GM10266 (cell line): ENCODE data around the gene ZXDC.
A peak's percentile ranks its signal among the peaks of the same experiment; 100 is the strongest.

Experiments used
- DNase-seq: peaks from one replicate; pipeline ENCODE4 v3.0.0; 2012; ENCODE audit errors: extremely low spot score
- TF ChIP-seq, protein P1 (sequence below): IDR thresholded peaks from 2 replicates; pipeline ENCODE4 v1.5.1; 2012; ENCODE audit warnings: mild to moderate bottlenecking, low read depth; ENCODE audit not compliant: control insufficient read depth, insufficient read depth; ENCODE audit errors: missing control alignments

Gene ZXDC

DNA sequence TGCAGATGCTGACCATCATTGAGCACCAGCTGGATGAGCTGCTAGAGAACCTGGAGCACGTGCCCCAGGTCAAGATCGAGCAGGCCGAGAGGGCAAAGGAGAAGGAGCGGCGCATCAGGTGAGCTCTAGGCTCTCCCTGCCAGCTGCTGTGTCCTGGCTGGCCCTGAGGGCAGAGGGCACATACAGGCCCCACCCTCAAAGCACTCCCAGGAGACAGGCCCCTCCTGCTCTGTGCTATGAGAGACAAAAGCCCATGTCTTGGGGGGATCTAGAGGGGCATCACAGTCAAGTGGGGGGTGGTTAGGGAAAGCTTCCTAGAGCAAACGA is 41.5 kb downstream of the ZXDC start:
- no peak for DNase-seq
- TF ChIP-seq, protein P1, sequence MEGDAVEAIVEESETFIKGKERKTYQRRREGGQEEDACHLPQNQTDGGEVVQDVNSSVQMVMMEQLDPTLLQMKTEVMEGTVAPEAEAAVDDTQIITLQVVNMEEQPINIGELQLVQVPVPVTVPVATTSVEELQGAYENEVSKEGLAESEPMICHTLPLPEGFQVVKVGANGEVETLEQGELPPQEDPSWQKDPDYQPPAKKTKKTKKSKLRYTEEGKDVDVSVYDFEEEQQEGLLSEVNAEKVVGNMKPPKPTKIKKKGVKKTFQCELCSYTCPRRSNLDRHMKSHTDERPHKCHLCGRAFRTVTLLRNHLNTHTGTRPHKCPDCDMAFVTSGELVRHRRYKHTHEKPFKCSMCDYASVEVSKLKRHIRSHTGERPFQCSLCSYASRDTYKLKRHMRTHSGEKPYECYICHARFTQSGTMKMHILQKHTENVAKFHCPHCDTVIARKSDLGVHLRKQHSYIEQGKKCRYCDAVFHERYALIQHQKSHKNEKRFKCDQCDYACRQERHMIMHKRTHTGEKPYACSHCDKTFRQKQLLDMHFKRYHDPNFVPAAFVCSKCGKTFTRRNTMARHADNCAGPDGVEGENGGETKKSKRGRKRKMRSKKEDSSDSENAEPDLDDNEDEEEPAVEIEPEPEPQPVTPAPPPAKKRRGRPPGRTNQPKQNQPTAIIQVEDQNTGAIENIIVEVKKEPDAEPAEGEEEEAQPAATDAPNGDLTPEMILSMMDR: no peak

DNA sequence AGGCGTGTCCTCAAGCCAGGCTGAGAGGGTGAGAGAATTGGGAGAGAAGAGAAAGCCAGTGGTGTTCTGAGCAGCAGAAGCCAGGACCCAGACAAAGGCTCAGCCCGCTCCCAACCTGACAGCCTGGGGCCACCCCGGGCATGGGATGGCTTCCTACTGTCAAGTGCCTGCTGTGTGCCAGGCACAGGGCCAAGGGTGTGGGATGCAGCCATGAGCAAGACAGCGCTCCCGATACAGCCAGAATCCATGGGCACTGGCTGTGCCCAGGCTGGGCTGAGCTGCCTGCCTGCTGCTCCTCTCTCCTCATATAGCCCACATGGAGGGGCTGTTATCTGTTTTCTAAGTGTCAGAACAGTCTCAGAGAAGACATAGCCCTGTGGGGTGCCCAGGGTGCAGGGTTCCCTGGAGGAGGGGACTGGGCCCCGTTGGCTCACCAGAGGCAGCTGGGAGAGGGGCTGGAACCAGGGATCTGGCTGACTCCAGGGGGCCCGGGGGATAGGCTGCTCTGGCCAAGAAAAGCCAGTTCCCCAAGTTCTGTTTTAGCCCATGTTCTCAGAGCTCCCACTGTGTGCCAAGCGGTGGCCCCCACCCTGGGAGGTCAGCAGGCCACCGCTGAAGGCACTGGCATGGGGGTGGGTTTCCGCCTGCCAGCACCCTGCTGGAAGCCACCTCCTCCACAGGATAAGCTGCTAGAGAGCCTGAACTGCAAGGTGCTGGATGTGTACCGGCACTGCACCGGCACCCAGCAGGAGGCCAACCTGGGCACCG is 42.0 kb downstream of the ZXDC start:
- no peak for DNase-seq
- TF ChIP-seq, protein P1: no peak

DNA sequence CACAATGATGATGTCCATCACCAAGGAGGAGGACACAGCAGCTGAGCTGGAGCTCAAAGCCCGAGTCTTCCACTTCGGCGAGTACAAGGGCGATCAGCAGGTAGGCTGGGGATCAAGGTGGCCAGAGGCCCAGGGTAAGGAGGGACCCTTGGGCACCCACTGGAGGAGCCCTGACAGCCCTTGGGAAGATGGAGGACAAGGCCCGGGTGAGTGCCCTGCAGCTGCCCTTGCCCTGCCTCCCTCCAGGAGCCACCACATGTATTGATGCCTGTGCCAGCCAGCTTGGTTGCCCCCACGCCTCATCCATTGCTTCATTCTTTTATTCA is 42.6 kb downstream of the ZXDC start:
- no peak for DNase-seq

DNA sequence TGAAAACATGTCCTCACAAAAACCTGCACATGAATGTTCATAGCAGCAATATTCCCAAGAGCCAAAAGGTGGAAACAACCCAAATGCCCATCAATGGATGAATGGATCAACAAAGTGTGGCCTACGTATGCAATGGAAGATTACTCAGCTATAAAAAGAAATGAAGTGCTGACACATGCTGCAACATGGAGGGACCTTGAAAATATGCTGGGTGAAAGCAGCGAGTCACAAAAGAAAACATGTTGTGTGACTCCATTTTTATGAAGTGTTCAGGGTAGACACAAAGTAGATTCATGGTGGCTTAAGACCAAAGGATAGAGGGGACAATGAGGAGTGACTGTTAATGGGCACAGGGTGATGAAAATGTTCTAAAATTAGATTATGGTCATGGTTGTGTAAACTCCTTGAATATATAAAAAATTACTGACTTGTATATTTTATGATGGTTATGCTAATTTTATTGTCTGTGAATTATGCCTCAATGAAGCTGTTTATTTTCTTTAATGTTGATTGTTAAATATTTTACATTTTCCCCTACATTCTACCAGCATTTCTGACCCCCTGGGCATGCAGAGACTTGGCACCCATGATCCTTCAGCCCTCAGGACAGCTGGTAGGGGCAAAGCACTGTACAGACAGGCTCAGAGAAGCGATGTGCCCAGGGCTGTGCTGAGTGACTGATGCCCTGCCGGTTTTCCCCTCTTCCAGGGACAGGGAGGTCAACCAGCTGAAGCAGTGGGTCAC is 43.2 kb downstream of the ZXDC start:
- no peak for DNase-seq
- TF ChIP-seq, protein P1: no peak

More for the DNA sequence above, 42.6 kb downstream of the ZXDC start:
- TF ChIP-seq, protein P1: no peak

DNA sequence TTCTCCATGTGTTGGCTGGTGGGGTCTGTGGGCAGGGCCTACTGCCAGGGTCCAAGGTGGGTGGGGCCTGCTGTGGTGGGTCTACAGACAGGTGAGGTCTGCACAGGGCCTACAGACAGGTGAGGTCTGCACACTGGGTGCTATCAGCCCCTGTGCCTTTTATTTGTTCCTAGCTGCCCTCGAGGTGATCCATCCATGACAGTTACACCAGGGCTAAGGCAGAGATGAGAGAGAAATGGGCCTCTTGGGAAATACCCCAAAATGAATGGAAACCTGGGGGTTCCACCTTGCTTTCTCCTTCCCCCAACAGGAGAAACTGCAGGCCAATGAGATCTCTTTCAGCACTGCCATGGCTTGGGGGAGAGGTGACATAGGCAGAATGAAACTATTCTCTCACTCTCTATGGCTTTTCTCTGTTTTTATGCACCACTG is 44.6 kb downstream of the ZXDC start:
- TF ChIP-seq, protein P1: no peak
- peak; percentile 82 for DNase-seq

DNA sequence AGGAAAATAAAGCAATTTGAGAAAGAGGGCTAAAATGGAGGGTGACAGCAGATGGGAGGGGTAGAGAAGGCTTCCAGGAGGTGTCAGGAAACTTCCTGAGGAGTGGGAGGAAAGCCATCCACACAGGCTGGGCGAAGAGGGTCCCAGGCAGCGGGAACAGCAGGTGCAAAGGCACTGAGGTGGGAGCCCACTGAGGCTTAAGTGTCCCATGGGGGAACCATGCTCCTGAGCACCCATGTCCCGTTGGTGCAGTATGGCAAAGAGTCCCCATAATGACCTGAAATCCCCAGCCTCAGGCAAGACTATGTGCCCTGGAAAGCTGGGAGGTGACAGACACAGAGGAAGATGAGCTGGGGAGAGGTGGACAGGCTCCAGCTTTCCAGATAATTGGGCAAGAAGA is 50.9 kb downstream of the ZXDC start:
- TF ChIP-seq, protein P1: no peak

More for the DNA sequence above, 50.9 kb downstream of the ZXDC start:
- DNase-seq: no peak
